Duodenal mucosa (tissue), 2 donors: Measurements from ENCODE around the gene MYOZ2.
A peak's percentile ranks its signal among the peaks of the same experiment; 100 is the strongest.

Experiments
- H3K27ac ChIP-seq: one replicate; pipeline ENCODE4 v1.7.0; 2013; ENCODE audit warnings: low read depth, low read length
- H3K27me3 ChIP-seq, 2 donors: one replicate each; pipeline ENCODE4 v1.7.0; 2013; ENCODE audit warnings: low read length in 2 of 2, control low read depth in 1 of 2; ENCODE audit not compliant: insufficient read depth in 2 of 2, control insufficient read depth in 1 of 2
- H3K36me3 ChIP-seq, 2 donors: one replicate each; pipeline ENCODE4 v1.7.0; 2013; ENCODE audit warnings: low read length in 2 of 2, control low read depth in 1 of 2; ENCODE audit not compliant: insufficient read depth in 2 of 2, control insufficient read depth in 1 of 2
- H3K4me1 ChIP-seq, 2 donors: one replicate each; pipeline ENCODE4 v1.7.0; 2013; ENCODE audit warnings: low read length in 2 of 2, control low read depth in 1 of 2; ENCODE audit not compliant: insufficient read depth in 2 of 2, control insufficient read depth in 1 of 2
- H3K4me3 ChIP-seq, 2 donors: one replicate each; pipeline ENCODE4 v1.7.0; 2013; ENCODE audit warnings: low read length in 2 of 2, low read depth in 1 of 2
- H3K9ac ChIP-seq, 2 donors: one replicate each; pipeline ENCODE4 v1.7.0; 2013; ENCODE audit warnings: low read length in 2 of 2, low read depth in 1 of 2
- H3K9me3 ChIP-seq, 2 donors: one replicate each; pipeline ENCODE4 v1.7.0; 2013; ENCODE audit warnings: low read length in 2 of 2, control low read depth in 1 of 2; ENCODE audit not compliant: control insufficient read depth in 1 of 2

Gene MYOZ2

GRCh38 chr4:119210775-119211174, 75.1 kb downstream of the MYOZ2 start:
- no peak overlapping the region for H3K4me3 ChIP-seq
- H3K27ac ChIP-seq, result no peak overlapping the region

GRCh38 chr4:119211867-119212233, 76.2 kb downstream of the MYOZ2 start:
- Histone ChIP-seq H3K9ac (peak overlapping the region; percentile 80 to 92), H3K9me3 (no peaks in the 10 kb centered on the region), H3K36me3 (no peaks in the 10 kb centered on the region), H3K4me1 (peaks cover 0 to 3% of the 10 kb centered on the region in 2 donors), H3K27me3 (no peaks in the 10 kb centered on the region), H3K4me3 (peak overlapping the region; percentile 96 to 98), H3K27ac (peak overlapping the region; percentile 96)

More at GRCh38 chr4:119210775-119211174, 75.1 kb downstream of the MYOZ2 start:
- H3K36me3 ChIP-seq, result no peaks in the 10 kb centered on the region
- H3K9me3 ChIP-seq, result no peaks in the 10 kb centered on the region
- H3K4me1 ChIP-seq, result peaks cover 0 to 3% of the 10 kb centered on the region in 2 donors
- no peaks in the 10 kb centered on the region for H3K27me3 ChIP-seq
- H3K9ac ChIP-seq, result no peak overlapping the region

GRCh38 chr4:119212234-119212963, 76.8 kb downstream of the MYOZ2 start, which contains the start of gene USP53:
Gene USP53 (plus strand): TSS chr4:119212713. CDS start chr4:119239760, 27,047 bp downstream.
- H3K27me3 ChIP-seq, result no peaks in the 10 kb centered on the region
- peak within 1 kb of the TSS; percentile 96 for H3K27ac ChIP-seq
- H3K9me3 ChIP-seq, result no peaks in the 10 kb centered on the region
- peaks cover 0 to 3% of the 10 kb centered on the region in 2 donors for H3K4me1 ChIP-seq
- H3K36me3 ChIP-seq, result no peaks in the 10 kb centered on the region
- peak within 1 kb of the TSS; percentile 80 to 99 for H3K9ac ChIP-seq
- H3K4me3 ChIP-seq, result peak within 1 kb of the TSS; percentile 96 to 98

DNA sequence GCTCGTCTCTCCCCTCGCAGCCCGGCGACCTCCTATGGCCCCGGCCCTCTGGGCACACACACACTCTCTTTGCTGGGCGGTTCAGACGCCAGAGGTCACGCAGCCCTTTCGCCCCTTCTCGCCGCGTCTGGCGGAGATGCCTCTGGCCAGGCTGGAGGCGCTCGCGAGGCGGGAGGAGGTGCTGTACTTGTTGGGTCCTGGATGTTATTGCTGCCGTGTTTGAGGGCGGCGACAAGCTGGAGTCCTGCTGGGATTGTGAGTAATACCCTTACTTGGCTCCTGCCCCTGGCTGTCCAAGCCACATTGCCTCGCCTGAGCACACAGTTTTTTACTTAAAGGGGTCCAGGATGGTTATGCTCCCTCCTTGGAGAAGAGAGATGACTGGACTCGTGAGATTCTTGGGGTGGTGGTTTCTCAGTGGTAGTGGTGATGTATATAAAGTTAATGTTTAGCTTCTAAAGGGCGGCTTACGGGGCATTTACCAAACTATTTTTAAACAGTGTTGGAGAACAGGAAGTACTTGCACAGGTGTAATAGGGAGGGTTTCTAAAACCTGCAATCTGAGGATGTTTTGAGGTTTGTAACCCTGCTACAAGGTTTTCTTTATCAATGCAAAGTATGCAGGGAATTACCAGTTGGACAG, 77.5 kb downstream of the MYOZ2 start:
- H3K9me3 ChIP-seq, result no peaks in the 10 kb centered on the region
- peak overlapping the region; percentile 80 to 99 for H3K9ac ChIP-seq
- H3K4me1 ChIP-seq, result peaks cover 0 to 3% of the 10 kb centered on the region in 2 donors
- peak overlapping the region; percentile 96 for H3K27ac ChIP-seq
- no peaks in the 10 kb centered on the region for H3K27me3 ChIP-seq
- H3K4me3 ChIP-seq, result peak overlapping the region; percentile 96 to 98
- H3K36me3 ChIP-seq, result peaks cover 4 to 7% of the 10 kb centered on the region in 2 donors

DNA sequence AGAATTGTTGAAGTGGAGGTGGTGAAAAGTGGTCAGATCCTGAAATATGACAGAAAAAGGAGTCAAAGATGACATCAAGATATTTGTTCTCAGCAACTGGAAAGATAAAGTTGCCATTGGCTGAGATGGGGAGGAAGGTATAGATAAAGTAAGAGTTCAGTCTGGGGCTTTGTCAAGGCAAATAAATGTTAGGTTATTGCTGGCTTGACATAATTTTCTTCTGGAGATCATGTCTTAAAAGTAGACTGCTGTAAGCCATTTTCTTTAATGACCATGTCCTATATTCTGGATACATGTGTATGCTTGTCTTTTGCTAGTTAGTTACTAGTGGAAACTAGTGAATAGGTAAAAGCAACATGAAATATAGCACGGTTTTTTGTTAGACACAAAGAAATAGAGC, 82.5 kb downstream of the MYOZ2 start:
- no peak overlapping the region for H3K4me3 ChIP-seq
- peaks cover 0 to 3% of the 10 kb centered on the region in 2 donors for H3K4me1 ChIP-seq
- no peak overlapping the region for H3K27ac ChIP-seq
- no peak overlapping the region for H3K9ac ChIP-seq
- H3K27me3 ChIP-seq, result no peaks in the 10 kb centered on the region
- H3K36me3 ChIP-seq, result peaks cover 4 to 10% of the 10 kb centered on the region in 2 donors
- no peaks in the 10 kb centered on the region for H3K9me3 ChIP-seq

- Histone ChIP-seq H3K4me1 (no peaks in the 10 kb centered on the region), H3K4me3 (no peak overlapping the region), H3K9me3 (no peaks in the 10 kb centered on the region), H3K36me3 (peaks cover 4 to 10% of the 10 kb centered on the region in 2 donors), H3K27ac (no peak overlapping the region), H3K9ac (no peak overlapping the region), H3K27me3 (no peaks in the 10 kb centered on the region)
These were observed 85.8 kb downstream of the MYOZ2 start for GRCh38 chr4:119221412-119221811.

DNA sequence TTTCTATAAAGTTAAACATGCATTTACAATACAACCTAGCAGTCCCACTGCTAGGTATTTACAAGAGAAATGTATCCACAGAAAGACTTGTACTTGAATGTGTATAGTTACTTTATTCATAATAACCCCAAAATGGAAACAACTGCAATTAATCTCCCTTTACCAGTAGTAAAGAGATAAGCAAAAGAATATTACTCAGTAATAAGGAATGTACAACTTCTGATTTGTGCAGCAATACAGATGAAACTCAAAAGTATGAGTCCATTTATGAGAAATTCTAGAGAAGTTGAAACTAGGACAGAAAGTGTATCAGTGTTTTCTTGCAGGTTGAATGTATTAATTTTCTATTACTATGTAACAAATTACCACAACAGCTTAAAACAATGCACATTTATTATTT, 92.1 kb downstream of the MYOZ2 start:
- no peak overlapping the region for H3K9ac ChIP-seq
- no peaks in the 10 kb centered on the region for H3K9me3 ChIP-seq
- no peak overlapping the region for H3K27ac ChIP-seq
- H3K4me1 ChIP-seq, result no peaks in the 10 kb centered on the region
- no peaks in the 10 kb centered on the region for H3K36me3 ChIP-seq
- no peak overlapping the region for H3K4me3 ChIP-seq
- H3K27me3 ChIP-seq, result no peaks in the 10 kb centered on the region

GRCh38 chr4:119228406-119228805, 92.8 kb downstream of the MYOZ2 start:
- H3K4me1 ChIP-seq, result no peaks in the 10 kb centered on the region
- no peak overlapping the region for H3K9ac ChIP-seq
- no peaks in the 10 kb centered on the region for H3K9me3 ChIP-seq
- H3K4me3 ChIP-seq, result no peak overlapping the region
- no peaks in the 10 kb centered on the region for H3K36me3 ChIP-seq
- no peaks in the 10 kb centered on the region for H3K27me3 ChIP-seq
- no peak overlapping the region for H3K27ac ChIP-seq

DNA sequence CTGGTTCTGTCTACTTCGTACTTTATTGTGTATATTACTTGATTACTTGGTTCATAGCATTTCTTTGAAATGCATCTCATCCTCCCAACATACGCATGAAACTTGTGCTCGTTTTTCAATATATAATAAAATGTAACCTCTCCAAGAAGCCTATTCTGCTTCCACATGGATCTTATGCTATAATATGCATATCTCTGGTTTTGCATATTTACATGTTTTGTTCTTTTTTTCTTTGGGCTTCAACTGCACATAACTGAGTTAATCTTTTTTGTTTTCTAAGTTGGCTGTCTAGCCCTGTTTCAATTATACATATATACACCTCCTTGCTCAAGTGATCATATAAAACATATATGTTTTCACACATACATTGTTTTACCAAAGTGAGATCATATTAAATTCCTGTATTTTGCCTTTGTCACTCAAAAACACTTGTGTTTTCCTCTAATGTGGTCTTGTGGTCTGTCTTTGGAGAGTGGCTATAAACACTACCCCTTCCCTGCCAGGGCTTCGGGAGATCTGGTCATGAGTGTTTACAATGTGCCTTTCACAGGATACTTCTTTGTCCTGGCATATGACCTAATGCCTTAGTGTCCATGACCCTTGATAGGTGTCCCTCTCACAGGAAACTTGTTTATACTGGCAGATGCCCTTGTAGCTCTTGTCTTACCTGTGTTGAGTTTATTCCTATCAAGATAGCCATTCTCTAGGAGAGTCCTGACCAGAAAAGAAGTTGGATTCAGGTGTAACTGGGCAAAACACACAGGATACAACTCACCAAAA, 94.5 kb downstream of the MYOZ2 start:
- H3K9me3 ChIP-seq, result no peaks in the 10 kb centered on the region
- H3K4me1 ChIP-seq, result peaks cover 5 to 7% of the 10 kb centered on the region in 2 donors
- H3K4me3 ChIP-seq, result no peak overlapping the region
- H3K27me3 ChIP-seq, result no peaks in the 10 kb centered on the region
- H3K9ac ChIP-seq, result no peak overlapping the region
- no peaks in the 10 kb centered on the region for H3K36me3 ChIP-seq
- H3K27ac ChIP-seq, result no peak overlapping the region

DNA sequence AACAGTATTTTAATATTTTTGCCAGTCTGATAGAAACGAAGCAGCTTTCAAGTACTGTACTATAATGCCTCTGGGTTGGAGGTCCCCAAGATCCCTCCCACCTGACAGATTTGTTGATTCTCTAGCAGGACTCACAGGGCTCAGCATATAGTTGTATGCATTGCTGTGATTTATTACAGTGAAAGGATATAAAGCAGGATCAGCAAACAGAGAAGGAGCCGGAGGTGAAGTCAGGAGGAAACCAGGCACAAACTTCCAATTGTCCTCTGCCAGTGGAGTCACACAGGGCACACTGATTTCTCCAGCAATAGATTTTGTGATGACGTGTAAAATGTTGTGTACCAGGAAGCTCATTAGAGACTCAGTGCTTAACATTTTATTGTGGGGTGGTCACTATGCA, 95.9 kb downstream of the MYOZ2 start:
- no peak overlapping the region for H3K9ac ChIP-seq
- H3K27ac ChIP-seq, result no peak overlapping the region
- H3K9me3 ChIP-seq, result no peaks in the 10 kb centered on the region
- peaks cover 5 to 7% of the 10 kb centered on the region in 2 donors for H3K4me1 ChIP-seq
- H3K27me3 ChIP-seq, result no peaks in the 10 kb centered on the region
- H3K4me3 ChIP-seq, result no peak overlapping the region
- H3K36me3 ChIP-seq, result peaks cover 0 to 6% of the 10 kb centered on the region in 2 donors
